Keratinocyte (primary cell): ENCODE measurements around the gene MIEN1. TPM values are rescaled to one million over a fixed set of nuclear protein-coding genes. Genes with fewer than 3 reads are reported as not detected.

Experiments used
- DNase-seq: peaks from one replicate; pipeline ENCODE4 v3.0.0-alpha.2; 2011; ENCODE audit warnings: low read depth, missing footprints, low spot score
- FAIRE-seq: peaks from 2 replicates; lab custom pipeline; 2011; peaks lifted over from hg19 to GRCh38; lab: Jason Lieb, UNC
- H2AFZ ChIP-seq: 2 replicates; pipeline ENCODE4 v1.6.0; 2012; ENCODE audit warnings: low read length, control low read depth, inconsistent platforms; ENCODE audit not compliant: control insufficient read depth
- H3K27ac ChIP-seq: 2 replicates; pipeline ENCODE4 v1.5.1; 2011; ENCODE audit warnings: low read length; ENCODE audit not compliant: control insufficient read depth, insufficient read depth
- H3K27me3 ChIP-seq: 3 replicates; pipeline ENCODE4 v1.6.0; 2011; ENCODE audit warnings: low read length; ENCODE audit not compliant: control insufficient read depth, insufficient read depth; ENCODE audit errors: extremely low read depth
- H3K36me3 ChIP-seq, 2 experiments: 2 replicates in 1 of 2; 3 replicates in 1 of 2; pipeline ENCODE4 v1.5.1; 2011; ENCODE audit warnings: low read length in 2 of 2, mild to moderate bottlenecking in 1 of 2; ENCODE audit not compliant: control insufficient read depth in 2 of 2, insufficient read depth in 2 of 2; ENCODE audit errors: extremely low read depth in 1 of 2
- H3K4me1 ChIP-seq: 3 replicates; pipeline ENCODE4 v1.5.1; 2011; ENCODE audit warnings: low read length; ENCODE audit not compliant: control insufficient read depth, insufficient read depth; ENCODE audit errors: extremely low read depth
- H3K4me2 ChIP-seq: 3 replicates; pipeline ENCODE4 v1.6.0; 2011; ENCODE audit warnings: low read depth, low read length; ENCODE audit not compliant: control insufficient read depth, insufficient read depth; ENCODE audit errors: extremely low read depth
- H3K4me3 ChIP-seq, 3 experiments: fragments of 200-600 bp in 1 of 3; sonication (generic) in 1 of 3; 2 replicates in 2 of 3; 3 replicates in 1 of 3; pipeline ENCODE4 v1.5.1; 2011 to 2016; ENCODE audit warnings: low read length in 3 of 3, mild to moderate bottlenecking in 3 of 3, control low read depth in 2 of 3, inconsistent platforms in 1 of 3, low read depth in 1 of 3, mixed read lengths in 1 of 3, mixed run types in 1 of 3, moderate library complexity in 1 of 3; ENCODE audit not compliant: control insufficient read depth in 2 of 3, insufficient read depth in 2 of 3; ENCODE audit errors: extremely low read depth in 1 of 3
- H3K79me2 ChIP-seq: 2 replicates; pipeline ENCODE4 v1.6.0; 2012; ENCODE audit warnings: low read length; ENCODE audit not compliant: control insufficient read depth, insufficient read depth
- H3K9ac ChIP-seq: 3 replicates; pipeline ENCODE4 v1.6.0; 2011; ENCODE audit warnings: low read length; ENCODE audit not compliant: control insufficient read depth, insufficient read depth; ENCODE audit errors: extremely low read depth
- H3K9me1 ChIP-seq: 3 replicates; pipeline ENCODE4 v1.6.0; 2011; ENCODE audit warnings: low read length; ENCODE audit not compliant: control insufficient read depth, insufficient read depth; ENCODE audit errors: extremely low read depth
- H3K9me3 ChIP-seq: 2 replicates; pipeline ENCODE4 v1.5.1; 2012; ENCODE audit warnings: low read depth, low read length; ENCODE audit not compliant: control insufficient read depth
- H4K20me1 ChIP-seq: 3 replicates; pipeline ENCODE4 v1.6.0; 2011; ENCODE audit warnings: low read length; ENCODE audit not compliant: control insufficient read depth, insufficient read depth; ENCODE audit errors: extremely low read depth
- EZH2 ChIP-seq: IDR thresholded peaks from one replicate; pipeline ENCODE4 v1.6.1; 2012; ENCODE audit warnings: inconsistent platforms, mild to moderate bottlenecking, low read length, moderate library complexity
- dilution Hi-C: fragments of 300-500 bp; cut with MboI; formaldehyde crosslinking; loops from one replicate; pipeline ENCODE4 v1.7.0; 2020; ENCODE audit warnings: low sequenced_read_pairs; ENCODE audit not compliant: extremely low pct_ligation_motif_present
- polyA plus RNA-seq, 5 experiments: library from polyadenylated mRNA; depleted of rRNA in 3 of 5; stranded (reverse) in 3 of 5; stranded (forward) in 1 of 5; unstranded in 1 of 5; fragments of >200 nt; gene quantifications; 1 replicate in 1 of 5; 2 replicates in 3 of 5; 3 replicates in 1 of 5; pipeline versions ENCODE4 v1.2.1 to v1.2.3, GENCODE V29; 2011 to 2012; ENCODE audit warnings: missing spikeins in 2 of 5, low read depth in 1 of 5, low replicate concordance in 1 of 5
- TF ChIP-seq, protein P1 (sequence below), 3 experiments: IDR thresholded peaks in 1 of 3; conservative IDR thresholded peaks in 1 of 3; optimal IDR thresholded peaks in 1 of 3; 2 replicates in 2 of 3; 3 replicates in 1 of 3; pipeline versions ENCODE3 to v1.5.1; 2011; ENCODE audit warnings: low read length in 3 of 3, mild to moderate bottlenecking in 3 of 3, moderate library complexity in 2 of 3, control low read depth in 1 of 3, inconsistent platforms in 1 of 3; ENCODE audit not compliant: insufficient read depth in 2 of 3; ENCODE audit errors: extremely low read depth in 1 of 3

The MIEN1 gene
- polyA plus RNA-seq, 1 donor (not counting 4 experiments of a cell fraction or from before 2014, with no cell fraction given), result 38.4 TPM

- FAIRE-seq, result no peak
- Histone ChIP-seq H3K27me3 (no peaks in the 10 kb centered on the region), H3K9me3 (no peaks in the 10 kb centered on the region), H3K27ac (no peak overlapping the region), H3K4me1 (peaks cover 18% of the 10 kb centered on the region), H4K20me1 (no peaks in the 10 kb centered on the region), H3K4me3 (no peak overlapping the region), H3K9me1 (peaks cover 3% of the 10 kb centered on the region), H2AFZ (no peak overlapping the region), H3K9ac (no peak overlapping the region), H3K36me3 (peaks cover 14 to 46% of the 10 kb centered on the region in 2 experiments), H3K4me2 (no peak overlapping the region), H3K79me2 (no peaks in the 10 kb centered on the region)
- no peak for TF ChIP-seq EZH2
- TF ChIP-seq, protein P1, sequence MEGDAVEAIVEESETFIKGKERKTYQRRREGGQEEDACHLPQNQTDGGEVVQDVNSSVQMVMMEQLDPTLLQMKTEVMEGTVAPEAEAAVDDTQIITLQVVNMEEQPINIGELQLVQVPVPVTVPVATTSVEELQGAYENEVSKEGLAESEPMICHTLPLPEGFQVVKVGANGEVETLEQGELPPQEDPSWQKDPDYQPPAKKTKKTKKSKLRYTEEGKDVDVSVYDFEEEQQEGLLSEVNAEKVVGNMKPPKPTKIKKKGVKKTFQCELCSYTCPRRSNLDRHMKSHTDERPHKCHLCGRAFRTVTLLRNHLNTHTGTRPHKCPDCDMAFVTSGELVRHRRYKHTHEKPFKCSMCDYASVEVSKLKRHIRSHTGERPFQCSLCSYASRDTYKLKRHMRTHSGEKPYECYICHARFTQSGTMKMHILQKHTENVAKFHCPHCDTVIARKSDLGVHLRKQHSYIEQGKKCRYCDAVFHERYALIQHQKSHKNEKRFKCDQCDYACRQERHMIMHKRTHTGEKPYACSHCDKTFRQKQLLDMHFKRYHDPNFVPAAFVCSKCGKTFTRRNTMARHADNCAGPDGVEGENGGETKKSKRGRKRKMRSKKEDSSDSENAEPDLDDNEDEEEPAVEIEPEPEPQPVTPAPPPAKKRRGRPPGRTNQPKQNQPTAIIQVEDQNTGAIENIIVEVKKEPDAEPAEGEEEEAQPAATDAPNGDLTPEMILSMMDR (optimal IDR thresholded peaks at IDR 0.05 in 1 of 3, IDR thresholded peaks at IDR 0.05 in 1 of 3, conservative IDR thresholded peaks at IDR 0.05 in 1 of 3; ENCODE audit: extremely low read depth in 1 of 3, insufficient read depth in 2 of 3, low read length in 3 of 3), result no peak
- DNase-seq, result no peak
- dilution Hi-C loops, result no loop called here
Measured at GRCh38 chr17:39709998-39710964, 20.1 kb downstream of the MIEN1 start.

DNA sequence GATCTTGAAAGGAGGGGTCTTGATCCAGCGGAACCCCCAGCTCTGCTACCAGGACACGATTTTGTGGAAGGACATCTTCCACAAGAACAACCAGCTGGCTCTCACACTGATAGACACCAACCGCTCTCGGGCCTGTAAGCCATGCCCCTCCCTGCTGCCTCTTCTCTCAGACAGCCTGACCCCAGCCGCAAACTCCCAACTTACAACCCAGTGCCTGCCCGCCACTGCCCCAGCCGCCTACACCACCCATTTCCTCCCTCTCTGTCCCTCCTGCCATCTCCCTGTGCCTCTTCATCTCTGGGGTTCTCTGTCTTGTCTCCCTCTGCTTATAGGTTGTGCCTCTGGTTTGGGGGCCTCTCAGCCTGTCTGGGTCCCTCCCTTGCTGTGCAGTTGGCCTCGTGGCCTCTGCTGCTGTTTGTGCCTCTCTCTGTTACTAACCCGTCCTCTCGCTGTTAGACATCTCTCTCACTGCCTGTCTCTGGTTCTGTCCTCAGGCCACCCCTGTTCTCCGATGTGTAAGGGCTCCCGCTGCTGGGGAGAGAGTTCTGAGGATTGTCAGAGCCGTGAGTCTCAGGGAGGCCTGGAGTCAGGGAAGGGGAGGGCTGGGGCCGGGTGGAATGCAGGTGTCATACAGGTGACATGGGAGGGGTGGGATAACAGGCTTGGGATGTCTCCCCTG is 20.9 kb downstream of the MIEN1 start:
- FAIRE-seq, result no peak
- Histone ChIP-seq H3K4me1 (peaks cover 25% of the 10 kb centered on the region), H3K4me2 (no peak overlapping the region), H4K20me1 (no peaks in the 10 kb centered on the region), H3K27me3 (no peaks in the 10 kb centered on the region), H3K9me1 (peaks cover 4% of the 10 kb centered on the region), H3K4me3 (no peak overlapping the region), H3K9me3 (no peaks in the 10 kb centered on the region), H3K79me2 (peaks cover 4% of the 10 kb centered on the region), H3K27ac (no peak overlapping the region), H3K36me3 (peaks cover 14 to 42% of the 10 kb centered on the region in 2 experiments), H2AFZ (no peak overlapping the region), H3K9ac (no peak overlapping the region)
- TF ChIP-seq, protein P1 (optimal IDR thresholded peaks at IDR 0.05 in 1 of 3, IDR thresholded peaks at IDR 0.05 in 1 of 3, conservative IDR thresholded peaks at IDR 0.05 in 1 of 3; ENCODE audit: extremely low read depth in 1 of 3, insufficient read depth in 2 of 3, low read length in 3 of 3), result no peak
- TF ChIP-seq EZH2, result no peak
- DNase-seq, result no peak
- dilution Hi-C loops, result no loop called here
